Right forelimb (tissue), 1 donor: ENCODE results near the gene S100A1.
A peak's percentile ranks its signal among the peaks of the same experiment; 100 is the strongest.

Experiments used
- DNase-seq: peaks from one replicate; pipeline ENCODE4 v3.0.0-alpha.2; 2018

Gene S100A1

GRCh38 chr1:153610811-153611301 lies 17.4 kb upstream of the S100A1 start:
- DNase-seq: no peak

- DNase-seq: no peak
Measured at GRCh38 chr1:153611356-153611755, 16.9 kb upstream of the S100A1 start.

DNA sequence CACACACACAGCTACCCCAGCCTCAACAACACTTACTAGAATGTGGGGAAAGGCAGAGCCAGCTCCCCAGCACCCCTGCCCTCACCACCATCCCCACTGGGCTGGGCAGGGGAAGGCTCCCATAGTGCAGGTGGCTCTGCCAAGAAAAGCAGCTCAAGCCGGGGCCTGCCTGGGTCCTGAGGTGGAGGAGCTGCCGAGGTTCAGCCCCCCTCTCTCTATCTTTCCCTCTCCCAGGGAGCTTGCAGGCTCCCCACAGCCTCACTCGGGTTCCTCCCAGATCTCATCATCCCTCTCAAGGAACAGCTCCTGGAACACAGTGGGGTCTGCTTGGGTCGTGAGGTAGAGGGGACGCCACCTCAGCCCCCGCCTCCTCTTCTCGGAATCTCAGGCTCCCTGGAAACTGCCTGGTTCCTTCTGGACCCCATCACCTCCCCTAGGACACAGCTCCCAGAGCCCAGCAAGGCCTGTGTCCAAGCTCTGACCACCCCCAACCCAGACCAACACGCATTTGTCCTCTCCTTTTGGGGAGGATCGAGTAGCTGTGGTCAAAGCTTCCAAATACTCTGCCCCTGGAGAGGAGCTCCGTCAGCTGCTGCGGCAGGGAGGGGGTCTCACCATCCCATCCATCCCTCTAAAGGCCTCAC lies 16.0 kb upstream of the S100A1 start:
- peak; percentile 51 for DNase-seq

DNA sequence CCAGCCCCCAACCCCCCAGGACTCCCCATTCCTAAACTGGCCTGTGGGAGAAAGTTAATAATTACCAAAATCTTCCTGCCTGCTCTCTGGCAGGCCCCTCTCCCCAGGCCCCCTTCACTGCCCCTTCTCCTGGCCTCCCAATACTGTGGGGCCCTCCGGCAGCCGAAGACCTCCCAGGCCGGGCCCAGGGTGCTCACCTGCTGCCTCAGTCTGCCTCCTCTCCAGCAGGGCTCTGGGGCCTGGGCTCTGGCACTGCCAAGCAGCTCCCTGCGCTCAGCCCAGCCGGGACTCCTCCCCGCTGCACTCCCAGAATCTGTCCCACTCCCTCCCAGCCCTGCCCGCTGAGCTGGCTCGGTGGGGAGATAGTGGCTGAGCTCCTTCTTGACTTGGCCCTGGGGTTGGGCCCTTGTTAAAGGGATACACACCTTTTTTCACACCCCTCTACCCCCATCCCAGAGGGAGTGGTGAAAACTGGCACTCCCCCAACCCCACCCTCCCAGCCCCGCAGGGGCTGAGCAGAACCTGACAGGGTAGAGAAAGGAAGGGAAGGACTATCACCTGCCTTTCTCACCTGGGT lies 15.4 kb upstream of the S100A1 start, which contains the start of gene S100A16:
Gene S100A16 (minus strand): TSS at position 383 of the 577 bp plus-strand sequence. CDS start 4,986 bp downstream, outside the sequence.
- DNase-seq: peak; percentile 62

DNA sequence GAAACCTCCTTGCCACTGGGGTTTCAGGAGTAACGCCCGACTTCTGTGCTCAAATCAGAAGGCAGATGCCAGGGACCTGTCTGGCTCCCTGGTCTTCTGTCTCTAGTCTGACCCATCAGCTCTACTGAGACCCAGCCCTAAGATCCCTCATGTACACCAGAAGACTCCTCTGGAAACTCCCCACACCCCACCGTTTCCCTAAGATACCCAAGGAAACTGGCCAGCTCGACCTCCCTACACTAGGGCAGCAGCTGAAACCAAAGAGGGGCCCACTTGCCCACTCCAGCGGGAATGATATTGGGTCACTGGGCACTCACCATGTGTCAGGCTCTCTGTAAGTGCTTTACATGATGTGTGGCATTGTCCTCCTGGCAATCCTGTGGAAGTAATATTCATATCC lies 14.8 kb upstream of the S100A1 start:
- DNase-seq: peak; percentile 41

GRCh38 chr1:153614189-153614900 lies 13.9 kb upstream of the S100A1 start:
- DNase-seq: no peak

GRCh38 chr1:153614906-153615305 lies 13.3 kb upstream of the S100A1 start:
- DNase-seq: no peak

DNA sequence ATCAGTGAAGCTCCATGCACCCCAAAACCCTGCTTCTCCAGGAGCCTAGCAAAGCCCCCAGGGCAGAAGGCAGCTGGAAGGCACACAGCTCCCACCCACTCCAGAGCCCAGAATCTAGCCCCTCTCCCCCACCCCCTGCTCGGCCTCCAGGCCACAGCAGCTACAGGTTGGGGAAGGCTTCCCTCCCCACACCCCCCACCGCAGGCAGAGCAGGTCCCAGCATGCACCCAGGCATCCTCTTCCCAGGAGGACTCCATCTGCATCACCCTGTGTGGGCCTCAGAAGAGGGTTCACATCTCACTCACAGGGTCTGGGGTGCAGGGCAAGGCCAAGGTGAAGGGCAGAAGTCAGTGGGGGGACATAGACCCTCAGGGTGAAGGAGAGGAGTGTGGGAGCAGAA lies 12.8 kb upstream of the S100A1 start:
- DNase-seq: no peak

DNA sequence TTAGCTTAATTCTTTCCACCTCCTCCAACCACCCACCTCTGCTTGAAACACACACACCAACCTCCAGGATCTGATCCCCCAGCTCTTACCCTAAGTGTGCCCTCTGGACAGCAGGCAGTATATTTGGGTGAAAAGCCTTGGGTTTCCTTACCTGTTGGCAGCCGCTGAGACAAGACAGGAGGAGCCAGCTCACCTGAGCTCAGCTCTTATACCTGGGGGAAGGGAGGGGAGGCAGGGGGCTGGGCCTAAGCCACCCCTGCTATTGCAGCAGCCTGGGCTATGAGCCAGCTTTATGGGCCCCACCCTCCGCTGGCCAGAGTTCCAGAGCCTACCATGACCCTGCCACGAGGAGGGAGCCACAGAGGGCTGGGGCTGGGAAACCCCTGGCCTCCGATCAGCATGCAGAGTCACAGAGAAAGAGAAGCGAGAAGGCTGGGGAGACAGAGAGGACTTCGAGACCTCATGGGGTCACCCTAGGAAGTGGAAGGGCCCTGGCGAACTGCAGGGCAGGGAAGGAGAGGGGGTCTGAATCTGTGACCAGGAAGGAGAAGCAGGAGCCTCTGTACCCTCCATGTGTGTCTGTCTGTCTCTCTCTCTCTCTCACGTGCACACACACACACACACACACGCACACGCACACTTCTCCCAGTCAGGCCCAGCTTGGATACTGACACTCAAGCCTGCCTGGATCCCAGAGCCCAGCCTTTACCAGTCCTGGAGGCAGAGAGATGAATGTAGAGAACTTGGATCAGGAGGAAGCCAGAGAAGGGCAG lies 11.9 kb upstream of the S100A1 start, which contains the start of gene S100A14:
Gene S100A14 (minus strand): TSS at position 182 of the 773 bp plus-strand sequence. CDS start 467 bp downstream, outside the sequence.
- no peak for DNase-seq

- no peak for DNase-seq
Measured at GRCh38 chr1:153616917-153617311, 11.3 kb upstream of the S100A1 start.

GRCh38 chr1:153617663-153618062 lies 10.6 kb upstream of the S100A1 start:
- no peak for DNase-seq

GRCh38 chr1:153619171-153619570 lies 9.1 kb upstream of the S100A1 start:
- no peak for DNase-seq

DNA sequence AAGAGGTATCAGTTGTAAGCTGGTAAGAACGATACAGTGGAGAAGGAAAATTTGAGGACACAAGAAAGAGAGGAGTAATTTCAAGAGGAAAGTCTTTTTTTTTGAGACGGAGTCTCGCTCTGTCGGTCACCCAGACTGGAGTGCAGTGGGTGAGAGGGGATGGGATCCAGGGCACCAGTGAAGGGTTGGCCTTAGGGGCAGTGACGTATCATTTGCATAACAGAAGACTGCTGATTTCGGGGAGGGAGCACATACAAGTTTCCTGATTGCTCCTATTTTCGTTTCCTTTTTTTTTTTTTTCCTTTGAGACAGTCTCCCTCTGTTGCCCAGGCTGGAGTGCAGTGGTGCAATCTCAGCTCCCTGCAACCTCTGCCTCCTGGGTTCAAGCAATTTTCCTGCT lies 5.1 kb upstream of the S100A1 start:
- no peak for DNase-seq

DNA sequence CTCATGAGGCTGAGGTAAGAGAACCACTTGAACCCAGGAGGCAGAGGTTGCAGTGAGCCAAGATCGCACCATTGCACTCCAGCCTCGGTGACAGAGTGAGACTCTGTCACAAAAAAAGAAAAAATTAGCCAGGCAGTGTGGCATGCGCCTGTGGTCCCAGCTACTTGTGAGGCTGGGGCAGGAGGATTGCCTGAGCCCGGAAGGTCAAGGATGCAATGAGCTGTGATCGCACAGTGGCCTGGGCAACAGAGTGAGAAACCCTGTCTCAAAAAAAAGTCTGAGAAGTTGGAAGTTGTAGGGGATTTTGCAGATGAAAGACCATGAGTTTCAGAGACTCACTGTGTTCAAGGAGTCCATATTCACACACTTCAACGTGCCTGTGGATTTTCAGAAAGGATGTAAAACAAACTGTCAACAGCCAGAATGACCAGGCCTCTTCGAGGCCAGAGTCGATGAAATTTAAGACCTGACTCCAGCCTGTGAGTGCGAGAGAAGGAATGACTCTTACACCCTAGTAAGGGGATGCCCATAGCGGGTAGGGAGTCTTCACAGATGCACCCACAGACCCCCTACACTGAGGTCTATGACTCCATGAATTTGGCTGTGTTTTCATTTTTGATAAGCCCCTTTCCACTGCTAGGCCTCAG lies 3.1 kb upstream of the S100A1 start:
- DNase-seq: no peak

- DNase-seq: no peak
Measured at GRCh38 chr1:153626477-153626903, 1.7 kb upstream of the S100A1 start.

DNA sequence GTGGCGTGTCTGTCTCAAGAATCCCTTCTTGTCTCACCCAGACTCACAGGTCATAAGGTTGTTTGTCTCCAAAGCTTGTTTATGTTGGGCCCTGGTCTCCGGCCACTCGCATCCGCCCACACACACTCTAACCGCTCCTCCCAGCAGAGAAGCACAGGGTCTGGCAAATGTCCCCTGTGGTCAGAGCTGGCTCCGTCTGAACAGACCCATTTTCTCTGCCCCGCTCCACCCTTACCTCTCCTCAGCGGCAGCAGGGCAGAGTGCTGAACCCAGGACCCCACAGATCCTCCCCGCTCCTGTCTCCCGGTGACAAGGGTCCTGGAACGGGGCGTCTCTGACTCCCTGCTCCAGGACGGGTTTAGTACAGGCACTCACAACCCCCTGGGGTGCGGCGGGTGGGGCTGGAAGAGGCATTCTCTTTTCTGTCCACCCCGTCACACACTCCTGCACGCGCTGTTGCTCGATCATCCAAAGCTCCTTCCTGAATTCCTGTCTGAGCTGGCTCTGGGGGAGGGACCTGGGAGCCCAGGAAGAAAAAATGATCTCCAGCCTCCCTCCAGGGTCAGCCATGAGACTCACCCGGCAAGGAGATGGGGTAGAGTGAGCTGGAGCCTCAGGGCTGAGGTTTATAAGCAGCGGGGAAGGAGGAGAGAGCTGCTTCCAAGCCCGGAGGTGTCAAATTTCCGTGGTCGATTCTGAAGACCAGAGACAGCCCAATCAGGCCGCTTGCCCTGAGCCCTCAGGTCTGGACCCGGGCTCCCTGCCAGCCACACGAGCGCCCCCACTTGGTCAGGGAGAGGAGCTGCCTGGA lies 1.1 kb upstream of the S100A1 start, which contains the start of gene S100A13:
Gene S100A13 (minus strand): TSS at position 602 of the 811 bp plus-strand sequence. CDS start 1,033 bp downstream, outside the sequence.
- peak; percentile 89 for DNase-seq

GRCh38 chr1:153628638-153629342 lies 556 bp downstream of the S100A1 start:
- no peak for DNase-seq

DNA sequence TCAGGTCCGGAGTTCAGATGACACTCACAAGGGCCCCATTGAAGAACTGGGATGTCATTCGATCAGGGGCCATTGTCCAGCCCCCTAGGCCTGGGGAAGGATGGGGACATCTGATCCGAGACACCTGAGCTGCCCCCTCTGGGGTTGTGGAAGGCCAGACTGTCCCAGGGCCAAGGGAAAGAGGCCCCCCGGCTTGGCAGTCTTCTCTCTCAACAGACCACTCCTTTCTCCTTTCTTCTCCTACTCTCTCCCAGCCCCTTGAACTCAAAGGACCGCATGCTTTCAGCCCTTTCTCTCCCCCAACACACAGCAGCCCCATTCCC lies 1.1 kb downstream of the S100A1 start:
- DNase-seq: no peak

DNA sequence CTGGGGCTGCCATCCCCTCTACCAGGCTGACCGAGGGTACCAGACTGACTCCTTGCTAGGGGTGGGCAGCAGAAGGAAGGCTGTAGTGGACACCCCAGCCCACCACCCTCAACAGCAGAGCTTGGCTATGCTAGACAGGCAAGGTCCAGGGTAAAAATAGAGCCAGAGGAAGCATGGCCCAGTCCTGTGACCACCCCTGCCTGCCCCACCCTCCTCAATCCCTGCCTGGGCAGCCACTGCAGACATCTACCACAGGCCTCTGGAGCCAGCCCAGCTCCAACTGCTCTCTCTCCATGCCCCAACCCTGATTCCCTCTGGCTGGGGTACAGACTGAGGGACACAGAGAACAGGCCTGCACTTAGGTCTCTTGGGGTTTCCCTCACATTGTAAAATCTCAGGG lies 1.7 kb downstream of the S100A1 start:
- DNase-seq: no peak

DNA sequence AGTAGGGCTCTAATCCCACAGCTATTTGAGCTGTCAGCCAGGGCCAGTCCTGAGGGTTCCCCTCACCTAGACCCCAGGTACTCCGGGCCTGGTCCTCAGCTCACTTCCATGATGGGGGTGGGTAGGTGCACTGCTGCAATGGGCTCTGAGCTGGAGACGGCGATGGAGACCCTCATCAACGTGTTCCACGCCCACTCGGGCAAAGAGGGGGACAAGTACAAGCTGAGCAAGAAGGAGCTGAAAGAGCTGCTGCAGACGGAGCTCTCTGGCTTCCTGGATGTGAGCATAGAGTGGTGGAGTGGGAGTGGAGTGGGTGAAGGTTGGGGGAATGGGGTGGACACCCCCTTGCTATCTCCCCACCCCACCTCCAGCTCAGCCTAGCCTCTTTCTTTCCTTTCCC lies 2.1 kb downstream of the S100A1 start:
- no peak for DNase-seq
